Fibroblast of villous mesenchyme (primary cell): ENCODE measurements around the gene TM4SF1. TPM values are rescaled to one million over a fixed set of nuclear protein-coding genes. Genes with fewer than 3 reads are reported as not detected.

Experiments
- DNase-seq: peaks from one replicate; pipeline ENCODE4 v3.0.0-alpha.2; 2010; ENCODE audit warnings: low read depth
- H3K4me3 ChIP-seq: 2 replicates; pipeline ENCODE4 v1.5.1; 2011; ENCODE audit warnings: low read depth, mild to moderate bottlenecking, low read length
- total RNA-seq: library from RNA; depleted of rRNA; stranded (reverse); fragments of >200 nt; gene quantifications from 2 replicates; pipeline ENCODE4 v1.2.3, GENCODE V29; 2012
- TF ChIP-seq, protein P1 (sequence below): IDR thresholded peaks from 2 replicates; pipeline ENCODE4 v1.5.1; 2012; ENCODE audit warnings: low read depth, mild to moderate bottlenecking, low read length; ENCODE audit not compliant: insufficient read depth

The TM4SF1 gene
- total RNA-seq, 1 donor: 80.3 TPM

DNA sequence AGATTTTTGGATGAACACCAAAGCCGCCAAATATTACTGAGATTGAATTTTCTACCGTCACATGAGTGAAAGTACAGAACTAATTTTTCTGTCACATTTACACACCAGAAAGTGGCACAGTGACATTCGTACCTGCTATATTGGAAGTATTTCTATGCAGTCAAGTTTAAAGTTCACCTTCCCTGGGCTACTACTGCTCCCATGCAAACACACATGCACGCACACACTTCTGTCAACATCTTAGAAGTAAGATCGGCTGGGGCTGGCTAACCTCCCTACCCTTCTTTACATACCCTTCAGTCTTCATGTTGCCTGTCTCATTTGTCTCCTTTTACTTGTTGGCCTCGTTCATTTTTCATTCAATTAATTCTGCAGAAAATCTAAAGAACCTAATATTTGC lies 19.0 kb upstream of the TM4SF1 start:
- TF ChIP-seq, protein P1, sequence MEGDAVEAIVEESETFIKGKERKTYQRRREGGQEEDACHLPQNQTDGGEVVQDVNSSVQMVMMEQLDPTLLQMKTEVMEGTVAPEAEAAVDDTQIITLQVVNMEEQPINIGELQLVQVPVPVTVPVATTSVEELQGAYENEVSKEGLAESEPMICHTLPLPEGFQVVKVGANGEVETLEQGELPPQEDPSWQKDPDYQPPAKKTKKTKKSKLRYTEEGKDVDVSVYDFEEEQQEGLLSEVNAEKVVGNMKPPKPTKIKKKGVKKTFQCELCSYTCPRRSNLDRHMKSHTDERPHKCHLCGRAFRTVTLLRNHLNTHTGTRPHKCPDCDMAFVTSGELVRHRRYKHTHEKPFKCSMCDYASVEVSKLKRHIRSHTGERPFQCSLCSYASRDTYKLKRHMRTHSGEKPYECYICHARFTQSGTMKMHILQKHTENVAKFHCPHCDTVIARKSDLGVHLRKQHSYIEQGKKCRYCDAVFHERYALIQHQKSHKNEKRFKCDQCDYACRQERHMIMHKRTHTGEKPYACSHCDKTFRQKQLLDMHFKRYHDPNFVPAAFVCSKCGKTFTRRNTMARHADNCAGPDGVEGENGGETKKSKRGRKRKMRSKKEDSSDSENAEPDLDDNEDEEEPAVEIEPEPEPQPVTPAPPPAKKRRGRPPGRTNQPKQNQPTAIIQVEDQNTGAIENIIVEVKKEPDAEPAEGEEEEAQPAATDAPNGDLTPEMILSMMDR: no peak
- no peak for DNase-seq
- H3K4me3 ChIP-seq: no peak overlapping the region

DNA sequence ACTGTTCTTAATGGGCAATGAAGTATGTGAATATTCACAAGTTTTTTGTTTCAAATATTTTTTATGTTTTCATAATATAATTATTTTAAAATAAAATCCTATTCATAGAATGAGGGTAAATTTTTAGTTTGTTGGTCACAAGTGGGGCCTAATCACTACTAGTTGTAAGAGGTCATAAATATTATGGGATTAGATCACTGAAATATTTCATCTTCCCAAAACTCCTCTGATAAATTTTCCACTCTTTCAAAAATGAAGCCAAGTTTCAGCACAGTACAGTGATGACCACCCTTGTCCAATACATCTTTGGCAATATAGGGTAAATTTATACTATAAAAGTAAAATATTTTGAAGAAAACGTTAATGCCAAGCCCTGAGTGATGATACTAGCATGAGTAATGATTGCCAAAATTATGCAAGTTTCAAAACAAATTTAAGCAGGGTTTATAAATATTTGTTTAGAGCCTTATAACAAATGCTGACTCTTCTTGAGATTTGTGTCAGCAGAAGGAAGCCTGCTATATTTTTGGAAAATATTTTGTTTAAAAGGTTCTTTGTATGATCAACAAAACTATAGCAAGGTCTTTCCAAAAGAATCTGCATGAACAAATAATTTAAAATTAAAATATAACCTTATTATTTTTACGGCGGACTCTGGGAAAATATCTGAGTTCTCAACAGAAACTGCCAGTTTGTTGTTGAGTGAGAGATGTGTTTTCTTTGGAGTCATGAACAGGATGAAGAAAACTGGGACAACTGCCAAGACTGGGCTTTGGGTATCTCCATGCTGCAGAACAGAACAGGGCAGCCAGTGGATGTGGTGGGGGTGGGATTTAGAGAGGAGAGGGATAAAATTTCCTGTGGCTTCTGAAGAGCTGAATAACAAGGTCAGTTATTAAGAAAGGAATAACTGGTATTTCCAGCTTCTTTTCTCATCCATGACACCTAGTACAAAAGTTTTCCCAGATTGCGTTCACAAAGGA lies 17.9 kb upstream of the TM4SF1 start:
- peak; percentile 82 for DNase-seq
- no peak overlapping the region for H3K4me3 ChIP-seq
- TF ChIP-seq, protein P1: no peak

DNA sequence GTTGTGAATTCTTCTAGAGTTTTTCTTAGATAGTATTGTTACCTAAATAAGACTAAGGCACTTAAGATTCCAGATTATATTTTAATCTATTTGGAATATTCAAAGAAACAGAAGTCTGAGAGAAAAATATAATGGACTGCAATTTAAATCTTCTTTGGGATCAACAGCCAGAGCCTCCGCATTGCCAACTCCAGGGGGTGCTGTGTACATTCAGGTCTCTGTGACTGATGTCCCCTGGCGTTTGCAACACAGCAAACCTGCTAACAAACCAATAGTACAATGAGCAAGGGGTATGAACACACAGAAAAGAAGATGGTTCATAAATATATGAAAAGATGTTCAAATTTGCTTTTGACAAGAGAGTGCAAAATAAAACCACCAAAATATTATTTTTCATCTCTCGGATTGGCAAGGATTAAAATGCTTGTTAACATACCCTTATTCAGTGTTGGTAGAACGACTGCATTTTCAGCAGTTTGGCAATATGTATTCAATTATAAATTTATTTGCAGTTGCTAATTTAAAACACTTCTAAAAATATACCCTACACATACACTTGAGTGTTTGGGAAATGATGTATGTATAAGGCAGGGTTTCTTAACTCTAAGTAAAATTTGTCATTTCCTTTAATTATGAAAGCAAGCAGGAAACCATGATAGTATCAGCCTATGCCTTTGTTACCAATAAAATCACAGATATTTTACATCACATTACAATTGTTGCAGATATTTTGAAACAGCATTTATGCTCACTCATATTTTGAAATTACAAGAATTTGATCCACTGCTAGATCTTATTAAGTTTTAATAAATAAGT lies 16.1 kb upstream of the TM4SF1 start:
- peak; percentile 82 for DNase-seq
- TF ChIP-seq, protein P1: peak; percentile 94
- no peak overlapping the region for H3K4me3 ChIP-seq

DNA sequence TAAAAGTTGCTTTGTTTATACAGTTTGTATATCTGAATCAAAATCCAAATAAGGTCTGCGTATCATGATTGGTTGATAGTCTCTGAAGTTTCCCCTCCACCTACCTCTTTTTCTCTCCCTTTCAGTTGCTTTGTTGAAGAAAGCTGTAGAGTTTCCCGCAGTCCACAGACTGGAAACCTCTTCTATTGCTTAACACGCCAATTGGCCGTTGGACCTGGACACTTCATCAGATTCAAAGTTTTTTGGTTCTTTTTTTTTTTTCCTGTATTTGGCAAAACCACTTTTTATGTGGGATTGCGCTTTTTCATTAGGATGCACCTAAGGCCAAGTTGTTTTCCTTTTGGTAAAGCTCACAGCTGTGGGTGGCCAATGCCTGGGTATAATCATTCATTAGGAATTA lies 14.5 kb upstream of the TM4SF1 start:
- DNase-seq: no peak
- TF ChIP-seq, protein P1: no peak
- no peak overlapping the region for H3K4me3 ChIP-seq

DNA sequence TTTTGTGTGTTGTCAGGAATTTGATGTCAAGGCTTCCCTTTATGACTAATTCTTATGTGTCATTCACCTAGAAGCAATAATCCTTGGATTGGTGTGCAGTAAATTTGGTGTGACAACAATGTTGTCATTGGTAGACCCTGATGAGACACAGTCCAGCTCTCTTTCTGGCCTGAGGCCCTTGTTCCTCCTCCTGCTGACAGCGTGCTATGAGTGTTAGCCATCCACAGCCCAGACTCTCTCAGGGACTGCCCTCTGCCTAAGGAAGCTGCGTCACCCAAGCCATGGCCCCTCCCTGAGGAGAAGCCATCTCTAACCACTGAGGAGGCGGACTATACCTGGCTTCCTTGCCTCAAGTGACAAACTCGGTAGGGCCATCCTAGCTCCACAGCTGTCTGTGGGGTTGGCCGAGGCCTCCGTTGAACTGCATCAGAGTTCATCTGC lies 13.3 kb upstream of the TM4SF1 start:
- TF ChIP-seq, protein P1: no peak
- H3K4me3 ChIP-seq: no peak overlapping the region
- DNase-seq: peak; percentile 49

DNA sequence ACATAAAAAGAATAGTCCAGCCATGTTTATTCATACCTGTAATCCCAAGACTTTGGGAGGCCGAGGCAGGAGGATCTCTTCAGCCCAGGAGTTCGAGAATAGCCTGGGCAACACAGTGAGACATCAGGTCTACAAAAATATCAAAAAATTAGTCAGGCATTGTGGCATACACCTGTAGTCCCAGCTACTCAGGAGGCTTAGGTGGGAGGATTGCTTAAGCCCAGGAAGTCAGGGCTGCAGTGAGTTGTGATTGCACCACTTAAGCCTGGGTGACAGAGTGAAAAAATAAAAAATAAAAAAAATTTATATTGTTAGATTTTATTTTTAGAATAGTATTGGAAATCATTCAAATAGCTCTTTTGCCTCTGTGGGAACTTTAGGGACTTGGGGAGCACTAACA lies 12.8 kb upstream of the TM4SF1 start:
- no peak for DNase-seq
- no peak overlapping the region for H3K4me3 ChIP-seq
- TF ChIP-seq, protein P1: no peak
